Thoracic aorta (tissue), 2 donors: ENCODE data around the gene EML3. TPM values are rescaled to one million over a fixed set of nuclear protein-coding genes. Genes with fewer than 3 reads are reported as not detected.
"Not testable (repeated sequence)": the region's sequence is repeated elsewhere in the genome, so short reads cannot be mapped to it uniquely, and the experiment has no call there.

ENCODE experiments used
- ATAC-seq: fragments of 150-250 bp; one replicate; pipeline ENCODE4 v1.8.0; 2017; ENCODE audit warnings: low read depth; ENCODE audit not compliant: insufficient number of reproducible peaks, low FRiP score
- DNase-seq: peaks from one replicate; pipeline ENCODE4 v3.0.0-alpha.2; 2020; ENCODE audit warnings: low spot score
- H3K27ac ChIP-seq, 2 donors: fragments of 200-600 bp; sonication (generic); 1 replicate in 1 of 2; 2 replicates in 1 of 2; pipeline ENCODE4 v1.5.1; 2016; ENCODE audit warnings: mild to moderate bottlenecking in 2 of 2, moderate library complexity in 2 of 2
- H3K27me3 ChIP-seq: fragments of 200-600 bp; sonication (generic); replicated peaks from 2 replicates; pipeline ENCODE4 v1.6.0; 2016; ENCODE audit warnings: mild to moderate bottlenecking; ENCODE audit not compliant: insufficient read depth
- H3K36me3 ChIP-seq: fragments of 200-600 bp; sonication (generic); one replicate; pipeline ENCODE4 v1.5.1; 2016
- H3K4me1 ChIP-seq, 2 donors: fragments of 200-600 bp; sonication (generic); 1 replicate in 1 of 2; 2 replicates in 1 of 2; pipeline versions ENCODE4 v1.5.1 to v1.6.0; 2016; ENCODE audit warnings: low read depth in 2 of 2, mild to moderate bottlenecking in 1 of 2; ENCODE audit not compliant: control insufficient read depth in 1 of 2
- H3K4me3 ChIP-seq: fragments of 200-600 bp; sonication (generic); 2 replicates; pipeline ENCODE4 v1.5.1; 2016; ENCODE audit warnings: mild to moderate bottlenecking
- H3K9me3 ChIP-seq: fragments of 200-600 bp; sonication (generic); 2 replicates; pipeline ENCODE4 v1.5.1; 2016
- CTCF ChIP-seq: fragments of 200-600 bp; sonication (generic); IDR thresholded peaks from one replicate; pipeline ENCODE4 v1.5.1; 2019; ENCODE audit warnings: antibody characterized with exemption
- total RNA-seq, 2 donors: library from RNA; depleted of rRNA; stranded (reverse); fragments of >200 nt; gene quantifications; one replicate each; pipeline versions ENCODE4 v1.1.0 to v1.2.3, GENCODE V29; 2016

EML3 gene
- total RNA-seq, 2 donors from 2014 or later, result 106 to 111 TPM

- no peak overlapping the region for H3K4me3 ChIP-seq
- peaks cover 51% of the 10 kb centered on the region for H3K36me3 ChIP-seq
- no peak for TF ChIP-seq CTCF
- H3K4me1 ChIP-seq, result peaks cover 7 to 27% of the 10 kb centered on the region in 2 donors
- ATAC-seq (no peak), DNase-seq (no peak)
- no peaks in the 10 kb centered on the region for H3K9me3 ChIP-seq
- H3K27ac ChIP-seq, result no peak overlapping the region
- no peaks in the 10 kb centered on the region for H3K27me3 ChIP-seq
Observed at GRCh38 chr11:62569611-62570010, 43.0 kb downstream of the EML3 start.

- Histone ChIP-seq H3K4me3 (no peak overlapping the region), H3K4me1 (peaks cover 0 to 15% of the 10 kb centered on the region in 2 donors), H3K27ac (no peak overlapping the region), H3K9me3 (no peaks in the 10 kb centered on the region), H3K27me3 (no peaks in the 10 kb centered on the region), H3K36me3 (peaks cover 55% of the 10 kb centered on the region)
- DNase-seq (no peak), ATAC-seq (no peak)
- no peak for TF ChIP-seq CTCF
Observed at GRCh38 chr11:62567018-62567633, 45.4 kb downstream of the EML3 start.

- TF ChIP-seq CTCF, result no peak
- Histone ChIP-seq H3K27me3 (no peaks in the 10 kb centered on the region), H3K9me3 (no peaks in the 10 kb centered on the region), H3K4me1 (peaks cover 0 to 9% of the 10 kb centered on the region in 2 donors), H3K36me3 (peaks cover 46% of the 10 kb centered on the region), H3K4me3 (no peak overlapping the region), H3K27ac (no peak overlapping the region)
- DNase-seq (no peak), ATAC-seq (no peak)
Observed at GRCh38 chr11:62566247-62566646, 46.3 kb downstream of the EML3 start.

- no peaks in the 10 kb centered on the region for H3K27me3 ChIP-seq
- TF ChIP-seq CTCF, result no peak
- ATAC-seq (no peak), DNase-seq (no peak)
- peaks cover 9 to 16% of the 10 kb centered on the region in 2 donors for H3K4me1 ChIP-seq
- no peaks in the 10 kb centered on the region for H3K9me3 ChIP-seq
- H3K27ac ChIP-seq, result no peak overlapping the region
- H3K36me3 ChIP-seq, result peaks cover 36% of the 10 kb centered on the region
- H3K4me3 ChIP-seq, result no peak overlapping the region
Observed at GRCh38 chr11:62565100-62565802, 47.3 kb downstream of the EML3 start.

GRCh38 chr11:62561677-62562230 lies 50.8 kb downstream of the EML3 start:
- H3K27me3 ChIP-seq, H3K9me3 ChIP-seq, H3K4me3 ChIP-seq, DNase-seq, ATAC-seq: not testable (repeated sequence)
- H3K36me3 ChIP-seq, result peaks cover 24% of the 10 kb centered on the region
- peaks cover 21 to 25% of the 10 kb centered on the region in 2 donors for H3K4me1 ChIP-seq
- H3K27ac ChIP-seq, result peak overlapping the region; percentile 84 to 87
